Measurements from ENCODE around the gene ZBTB24. TPM values are rescaled to one million over a fixed set of nuclear protein-coding genes. Genes with fewer than 3 reads are reported as not detected.

Gene ZBTB24
- total and polyA plus RNA-seq, 3 donors from 2014 or later: 8.1 to 13.3 (median 12.4) TPM

DNA sequence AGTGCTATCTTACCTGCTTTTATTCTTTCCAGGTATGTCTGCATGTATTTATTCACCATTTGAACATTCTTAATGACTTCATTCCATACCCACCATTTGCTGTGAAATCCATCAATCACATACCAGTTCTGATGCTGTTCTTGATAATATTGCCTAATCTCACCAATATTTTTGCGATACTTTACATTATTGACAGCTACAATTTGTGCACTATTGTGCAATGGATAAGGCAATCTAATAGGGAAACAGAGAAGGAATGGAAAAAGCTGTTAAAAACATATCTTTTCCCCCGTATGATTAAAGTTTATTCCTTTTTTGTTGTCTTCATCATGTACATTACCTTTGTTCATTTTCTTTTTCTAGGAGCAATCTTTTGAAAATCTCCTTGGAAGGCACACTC lies 23.3 kb upstream of the ZBTB24 start:
- no peaks in the 10 kb centered on the region for H3K9me3 ChIP-seq
- H3K4me1 ChIP-seq: no peaks in the 10 kb centered on the region
- TF ChIP-seq, protein P1, sequence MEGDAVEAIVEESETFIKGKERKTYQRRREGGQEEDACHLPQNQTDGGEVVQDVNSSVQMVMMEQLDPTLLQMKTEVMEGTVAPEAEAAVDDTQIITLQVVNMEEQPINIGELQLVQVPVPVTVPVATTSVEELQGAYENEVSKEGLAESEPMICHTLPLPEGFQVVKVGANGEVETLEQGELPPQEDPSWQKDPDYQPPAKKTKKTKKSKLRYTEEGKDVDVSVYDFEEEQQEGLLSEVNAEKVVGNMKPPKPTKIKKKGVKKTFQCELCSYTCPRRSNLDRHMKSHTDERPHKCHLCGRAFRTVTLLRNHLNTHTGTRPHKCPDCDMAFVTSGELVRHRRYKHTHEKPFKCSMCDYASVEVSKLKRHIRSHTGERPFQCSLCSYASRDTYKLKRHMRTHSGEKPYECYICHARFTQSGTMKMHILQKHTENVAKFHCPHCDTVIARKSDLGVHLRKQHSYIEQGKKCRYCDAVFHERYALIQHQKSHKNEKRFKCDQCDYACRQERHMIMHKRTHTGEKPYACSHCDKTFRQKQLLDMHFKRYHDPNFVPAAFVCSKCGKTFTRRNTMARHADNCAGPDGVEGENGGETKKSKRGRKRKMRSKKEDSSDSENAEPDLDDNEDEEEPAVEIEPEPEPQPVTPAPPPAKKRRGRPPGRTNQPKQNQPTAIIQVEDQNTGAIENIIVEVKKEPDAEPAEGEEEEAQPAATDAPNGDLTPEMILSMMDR (IDR thresholded peaks at IDR 0.05): no peak
- TF ChIP-seq POLR2A (IDR thresholded peaks at IDR 0.05): no peak
- H3K27me3 ChIP-seq: no peaks in the 10 kb centered on the region
- H3K36me3 ChIP-seq (ENCODE audit: low read depth, missing control alignments): no peaks in the 10 kb centered on the region
- 89 to 96% methylated on average over 2 of the region's 2 CpGs for WGBS, 2 donors
- intact Hi-C loops (cut with DNase I; ENCODE audit: low total_unique reads): no loop called here
- H3K27ac ChIP-seq: no peak overlapping the region
- H3K4me3 ChIP-seq: no peak overlapping the region
- DNase-seq: no peak

DNA sequence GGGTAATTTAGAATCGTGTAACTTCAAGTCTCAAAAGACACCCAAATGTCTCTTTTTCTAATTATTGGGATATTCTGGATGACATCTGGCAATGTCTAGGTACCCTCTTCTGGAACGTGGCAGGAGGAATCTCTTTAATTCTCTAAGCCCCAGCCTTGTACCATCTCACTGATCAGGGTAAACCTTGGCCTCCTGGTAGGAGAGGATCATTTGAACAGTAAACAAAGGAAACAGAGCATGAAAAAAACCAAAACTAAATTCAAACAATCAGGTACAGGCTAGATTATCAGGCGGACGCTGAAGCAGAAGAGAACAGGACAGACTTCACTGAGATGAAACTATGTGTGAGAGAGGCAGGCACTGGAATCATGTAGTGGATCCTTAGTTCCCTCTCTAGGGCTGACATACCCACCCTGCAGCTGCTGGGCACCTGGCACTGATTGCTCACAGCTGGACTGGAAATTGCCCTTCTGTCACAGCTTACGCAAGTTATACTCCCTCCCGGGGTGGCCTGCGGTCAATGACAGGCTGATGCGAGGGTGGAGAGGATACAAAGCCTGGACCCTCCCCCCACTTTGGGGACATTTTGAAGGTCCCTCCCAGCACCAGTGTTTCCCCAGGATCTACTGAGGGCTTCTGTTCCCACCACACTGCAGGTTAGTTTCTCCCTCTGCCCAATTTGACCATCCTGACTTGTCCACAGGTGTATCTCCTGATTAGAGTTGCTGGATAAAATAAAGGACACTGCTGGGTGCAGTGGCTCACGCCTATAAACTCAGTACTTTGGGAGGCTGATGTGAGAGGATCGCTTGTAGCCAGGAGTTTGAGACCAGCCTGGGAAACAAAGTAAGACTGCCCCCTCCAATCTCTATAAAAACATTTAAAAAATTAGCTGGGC lies 20.6 kb upstream of the ZBTB24 start:
- Histone ChIP-seq H3K9me3 (no peaks in the 10 kb centered on the region), H3K36me3 (ENCODE audit: low read depth, missing control alignments) (no peaks in the 10 kb centered on the region), H3K4me1 (no peaks in the 10 kb centered on the region), H3K27me3 (no peaks in the 10 kb centered on the region), H3K27ac (no peak overlapping the region), H3K4me3 (no peak overlapping the region)
- WGBS, 2 donors: 82 to 86% methylated on average over 10 of the region's 10 CpGs
- intact Hi-C loops (cut with DNase I; ENCODE audit: low total_unique reads): no loop called here
- TF ChIP-seq, protein P1 (IDR thresholded peaks at IDR 0.05): no peak
- no peak for TF ChIP-seq POLR2A (IDR thresholded peaks at IDR 0.05)
- DNase-seq: no peak

DNA sequence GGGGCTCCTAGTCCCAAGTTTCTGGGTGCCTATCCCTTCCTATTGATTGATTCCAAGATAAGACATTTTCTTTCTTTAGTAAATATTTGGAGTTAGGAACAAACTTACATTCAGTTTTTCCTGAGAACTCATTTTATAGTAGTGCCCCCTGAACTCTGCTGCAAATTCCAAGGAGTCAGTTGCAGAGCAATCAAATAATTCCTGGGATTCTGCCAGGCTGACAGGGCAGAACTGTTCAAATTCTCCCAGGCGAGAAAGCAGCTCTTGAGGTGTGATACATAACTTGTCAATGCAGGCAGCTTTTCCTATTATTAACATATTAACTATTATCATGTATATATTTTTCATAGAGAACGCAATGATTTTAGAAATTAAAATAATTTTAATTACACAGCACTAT lies 15.9 kb upstream of the ZBTB24 start:
- Histone ChIP-seq H3K9me3 (no peaks in the 10 kb centered on the region), H3K4me3 (no peak overlapping the region), H3K36me3 (ENCODE audit: low read depth, missing control alignments) (no peaks in the 10 kb centered on the region), H3K4me1 (no peaks in the 10 kb centered on the region), H3K27ac (no peak overlapping the region), H3K27me3 (no peaks in the 10 kb centered on the region)
- DNase-seq: no peak
- no peak for TF ChIP-seq POLR2A (IDR thresholded peaks at IDR 0.05)
- TF ChIP-seq, protein P1 (IDR thresholded peaks at IDR 0.05): no peak
- intact Hi-C loops (cut with DNase I; ENCODE audit: low total_unique reads): no loop called here
- WGBS, 2 donors: 78 to 83% methylated on average over 2 of the region's 2 CpGs

DNA sequence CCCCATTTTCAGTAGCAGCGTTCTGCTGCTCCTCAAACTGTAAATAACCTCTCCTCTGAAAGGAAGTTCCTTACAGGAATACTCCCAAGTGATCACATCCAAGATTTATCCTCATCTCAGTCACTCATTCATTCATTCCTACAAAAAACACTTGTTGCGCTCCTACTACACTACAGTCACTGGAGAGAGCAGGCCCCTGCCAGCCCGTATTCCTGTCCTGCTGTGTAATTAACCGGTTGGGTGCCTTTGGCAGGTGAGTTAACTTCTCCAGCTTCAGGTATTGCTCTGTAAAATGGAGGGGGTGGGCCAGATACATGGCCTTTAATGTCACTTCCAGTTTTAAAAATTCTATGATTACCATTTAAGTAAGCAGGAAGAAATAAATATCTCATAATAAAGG lies 15.0 kb upstream of the ZBTB24 start:
- H3K4me1 ChIP-seq: no peaks in the 10 kb centered on the region
- H3K36me3 ChIP-seq (ENCODE audit: low read depth, missing control alignments): no peaks in the 10 kb centered on the region
- no peak for DNase-seq
- no peaks in the 10 kb centered on the region for H3K9me3 ChIP-seq
- H3K4me3 ChIP-seq: no peak overlapping the region
- no peak for TF ChIP-seq POLR2A (IDR thresholded peaks at IDR 0.05)
- TF ChIP-seq, protein P1 (IDR thresholded peaks at IDR 0.05): no peak
- intact Hi-C loops (cut with DNase I; ENCODE audit: low total_unique reads): no loop called here
- H3K27me3 ChIP-seq: no peaks in the 10 kb centered on the region
- no peak overlapping the region for H3K27ac ChIP-seq
- 85 to 92% methylated on average over 4 of the region's 4 CpGs for WGBS, 2 donors

Measured in testis (tissue), 3 donors.